HG03460 (cell line): ENCODE data around the gene ANKS1A.

Experiments
- ATAC-seq: cut with Tn5 transposase; IDR thresholded peaks from one replicate; pipeline ENCODE4 v1.9.1; 2021; ENCODE audit not compliant: unreplicated experiment

The ANKS1A gene

DNA sequence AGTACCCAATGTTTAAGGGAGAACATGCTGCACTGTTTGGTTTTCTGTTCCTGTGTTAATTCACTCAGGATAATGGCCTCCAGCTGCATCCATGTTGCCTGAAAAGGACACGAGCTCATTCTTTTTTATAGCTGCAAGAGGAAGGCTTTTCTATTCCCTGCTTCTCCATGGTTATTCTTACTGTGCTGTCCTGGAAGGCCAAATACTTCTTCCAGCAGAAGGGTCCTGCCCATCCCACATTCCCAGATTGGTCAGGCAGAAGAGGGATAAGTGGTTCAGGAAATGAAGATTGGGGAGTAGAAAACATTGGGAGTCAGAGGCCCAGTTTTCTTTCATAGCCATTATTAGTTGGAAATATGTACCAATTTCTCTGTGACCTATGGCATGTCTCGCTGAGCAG is 129.7 kb downstream of the ANKS1A start:
- no peak for ATAC-seq

DNA sequence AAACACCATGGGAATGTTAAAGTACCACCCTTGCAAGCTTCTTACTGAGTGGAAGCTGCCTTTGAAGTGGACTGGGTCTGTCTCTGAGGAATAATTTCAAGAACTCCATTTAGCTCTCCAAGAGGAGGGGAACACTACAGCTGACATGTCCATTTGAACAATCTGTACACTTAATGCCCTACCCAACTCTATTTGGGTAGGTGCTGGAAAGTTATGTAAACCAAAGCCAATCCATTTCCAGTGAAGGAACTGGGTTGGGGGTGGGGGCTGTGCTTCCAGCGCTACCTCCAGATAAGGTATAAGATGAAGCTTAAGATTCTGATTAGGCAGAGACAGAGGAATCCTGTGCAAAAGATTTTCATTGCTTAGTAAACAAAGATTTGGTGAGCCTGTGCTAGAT is 130.1 kb downstream of the ANKS1A start:
- no peak for ATAC-seq

DNA sequence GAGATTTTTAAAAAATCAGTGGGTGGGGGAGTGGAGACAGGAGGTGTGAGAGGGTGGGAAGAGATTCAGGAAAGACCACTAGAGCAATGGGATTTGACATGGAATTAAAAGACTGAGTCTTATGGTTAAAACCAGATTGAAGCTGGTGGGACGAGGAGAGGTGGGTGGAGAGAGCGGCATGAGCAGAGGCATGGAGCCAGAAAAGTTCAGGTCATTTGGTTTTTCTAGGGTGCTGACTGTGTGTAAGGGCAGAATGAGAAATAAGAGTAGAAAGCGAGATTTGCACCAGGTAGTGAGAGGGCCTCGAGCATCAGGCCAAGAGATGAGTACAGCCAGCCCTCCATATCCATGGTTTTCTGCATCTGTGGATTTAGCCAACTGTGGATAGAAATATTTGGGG is 130.8 kb downstream of the ANKS1A start:
- no peak for ATAC-seq

DNA sequence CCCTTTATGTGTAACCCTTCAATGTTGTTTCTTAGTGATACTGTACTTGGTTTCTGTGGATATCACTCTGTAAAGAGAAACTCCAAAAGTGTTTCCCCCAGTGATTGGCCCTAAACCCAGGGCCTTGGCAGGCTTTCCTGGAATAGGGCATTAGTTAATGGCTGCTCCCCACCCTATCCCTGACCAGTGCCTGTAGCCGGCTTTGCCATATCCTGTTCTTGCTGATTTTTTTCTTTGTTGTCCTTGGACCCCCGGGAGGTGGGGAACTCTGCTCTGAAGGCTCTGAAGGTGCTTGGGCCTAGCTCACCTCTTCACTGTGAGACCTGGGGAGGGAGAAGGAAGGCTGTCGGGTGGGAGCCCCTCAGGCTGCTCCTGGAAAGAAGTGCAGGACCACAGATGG is 131.9 kb downstream of the ANKS1A start:
- no peak for ATAC-seq

DNA sequence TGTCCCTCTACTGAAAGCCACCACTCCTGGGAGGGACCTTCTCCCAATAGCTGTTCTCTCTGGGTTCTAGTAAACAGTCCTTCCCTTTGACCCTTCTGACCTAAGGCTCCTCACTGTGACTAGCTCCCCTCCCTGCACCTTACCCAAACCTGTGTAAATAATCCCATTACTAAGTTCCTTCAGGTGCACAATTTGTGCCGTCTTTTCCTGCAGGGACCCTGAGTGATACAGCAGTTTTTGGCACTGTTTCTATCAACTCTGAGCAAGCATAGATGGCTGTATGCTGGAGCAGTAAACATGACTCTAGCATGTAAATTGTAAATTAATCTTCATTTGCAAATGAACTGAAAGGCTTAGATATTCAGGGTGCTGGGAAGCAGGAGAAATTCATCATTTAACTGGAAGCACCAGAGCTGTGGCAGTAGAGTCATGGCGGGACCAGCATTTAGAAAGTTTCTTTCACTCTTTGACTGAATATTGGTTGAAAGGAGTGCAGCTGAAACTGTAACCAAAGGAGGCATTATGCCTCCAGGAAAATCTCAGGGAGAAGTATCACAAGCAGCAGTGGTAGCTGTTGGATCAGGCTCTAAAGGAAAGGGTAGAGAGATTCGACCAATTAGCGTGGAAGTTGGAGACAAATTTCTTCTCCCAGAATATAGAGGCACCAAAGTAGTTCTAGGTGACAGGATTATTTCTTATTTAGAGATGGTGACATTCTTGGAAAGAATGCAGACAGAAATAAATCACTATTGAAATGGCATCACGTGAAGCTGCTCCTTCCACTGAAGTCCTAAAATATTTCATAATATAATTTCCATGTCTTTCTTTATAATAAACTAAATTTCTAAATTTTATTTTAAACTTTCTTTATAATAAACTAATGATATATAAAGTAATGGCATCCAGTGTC is 134.3 kb downstream of the ANKS1A start:
- no peak for ATAC-seq

DNA sequence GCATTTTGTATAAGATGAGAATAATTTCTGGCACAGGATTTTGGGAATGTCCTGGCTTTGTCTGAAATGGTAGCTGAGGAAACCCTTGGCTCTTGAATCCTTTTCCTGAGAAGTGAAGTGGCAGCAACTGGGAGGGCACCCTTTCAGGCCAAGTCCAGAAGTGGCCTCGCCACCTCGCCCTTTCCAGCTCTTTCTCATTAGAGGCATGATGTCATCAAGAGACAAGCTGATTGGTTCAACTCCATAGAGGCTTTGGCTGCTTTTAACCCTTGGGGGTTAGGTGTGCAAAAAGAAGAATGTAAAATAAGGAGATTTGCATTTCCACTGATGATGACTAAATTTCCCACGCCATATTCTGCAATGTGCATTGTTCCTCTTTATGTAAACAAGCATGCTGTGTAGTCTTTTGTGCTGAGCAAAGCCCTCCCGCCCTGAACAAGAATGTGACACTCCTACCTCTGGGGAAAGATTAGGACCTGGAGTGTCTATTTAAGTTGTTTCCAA is 135.5 kb downstream of the ANKS1A start:
- ATAC-seq: no peak

DNA sequence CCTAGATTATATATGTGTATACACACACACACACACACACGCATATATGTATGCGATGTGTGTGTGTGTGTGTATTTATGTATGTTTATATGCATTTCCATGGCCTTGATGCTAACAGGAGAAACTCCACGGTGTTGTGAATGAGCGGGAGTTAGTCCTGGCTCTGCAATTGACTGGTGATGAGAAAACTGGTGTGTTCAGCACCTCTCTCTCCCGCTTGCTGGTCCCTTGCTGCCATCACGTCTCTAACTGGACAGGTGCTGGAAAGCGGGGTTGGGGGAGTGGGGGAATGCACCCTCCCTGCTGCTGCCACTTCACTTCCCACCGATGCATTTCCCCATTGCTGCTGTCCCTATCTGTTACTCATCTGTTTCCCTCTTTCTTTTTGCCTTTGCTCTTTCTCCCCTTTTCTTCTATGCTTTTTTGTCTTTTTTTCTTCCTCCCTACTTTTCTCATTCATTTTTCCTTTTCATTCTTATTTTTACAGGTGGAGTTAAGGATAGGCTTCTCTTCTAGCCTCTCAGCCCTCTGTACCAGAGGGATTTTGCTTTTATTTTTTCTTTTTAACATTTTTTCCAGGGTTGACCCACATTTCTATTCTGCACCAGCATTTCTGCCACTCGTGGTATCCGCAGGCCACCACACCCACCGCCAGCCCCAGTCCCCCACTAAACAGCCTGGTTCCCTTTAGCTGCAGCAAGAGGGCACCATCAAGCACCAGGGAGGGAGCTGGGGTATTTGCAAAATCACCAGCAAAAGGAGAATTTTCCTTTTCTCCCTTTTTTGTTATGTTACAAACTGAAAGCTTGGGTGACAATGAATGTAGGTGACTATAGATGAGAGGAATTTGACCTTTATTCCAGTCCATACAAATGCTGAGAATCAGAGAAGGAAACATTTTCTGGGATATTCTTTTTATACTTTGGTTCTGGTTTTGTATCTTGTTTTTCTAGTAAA is 136.5 kb downstream of the ANKS1A start:
- no peak for ATAC-seq

DNA sequence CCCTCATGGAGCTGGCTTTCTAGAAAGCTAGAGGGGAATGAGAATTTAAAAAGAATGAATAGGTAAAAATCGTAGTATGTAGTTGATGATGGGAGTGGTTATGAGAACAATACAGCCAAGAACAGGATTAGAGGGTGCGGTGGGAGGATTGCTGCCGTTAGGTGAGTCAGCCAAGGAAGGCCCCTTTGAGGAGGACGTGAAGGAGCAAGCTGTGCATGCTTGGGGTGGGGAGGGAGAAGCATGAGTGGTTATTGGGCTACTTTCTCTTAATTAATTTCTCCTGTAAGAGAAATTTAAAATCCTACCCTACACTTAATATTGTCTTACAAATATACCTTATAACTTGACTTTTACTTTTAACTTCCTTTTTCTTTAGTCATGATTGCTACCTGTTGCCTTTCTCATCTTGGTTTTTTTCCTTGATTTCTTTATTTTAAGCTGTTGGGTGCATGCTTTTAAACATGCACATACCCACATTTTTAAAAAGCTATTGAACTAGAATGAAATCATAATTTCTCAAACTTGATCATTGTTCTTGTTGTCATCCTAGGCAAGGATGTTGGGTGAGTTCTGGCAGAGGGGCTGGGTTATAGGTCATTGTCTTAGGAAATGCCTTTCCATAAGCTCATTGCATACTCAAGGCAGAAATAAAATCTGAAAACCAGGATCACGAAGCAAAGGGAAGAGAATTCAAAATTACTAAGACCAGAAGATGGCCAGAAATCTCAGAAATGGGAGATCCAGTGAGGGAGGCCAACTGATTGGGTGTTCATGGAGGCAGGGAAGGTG is 137.6 kb downstream of the ANKS1A start:
- no peak for ATAC-seq

DNA sequence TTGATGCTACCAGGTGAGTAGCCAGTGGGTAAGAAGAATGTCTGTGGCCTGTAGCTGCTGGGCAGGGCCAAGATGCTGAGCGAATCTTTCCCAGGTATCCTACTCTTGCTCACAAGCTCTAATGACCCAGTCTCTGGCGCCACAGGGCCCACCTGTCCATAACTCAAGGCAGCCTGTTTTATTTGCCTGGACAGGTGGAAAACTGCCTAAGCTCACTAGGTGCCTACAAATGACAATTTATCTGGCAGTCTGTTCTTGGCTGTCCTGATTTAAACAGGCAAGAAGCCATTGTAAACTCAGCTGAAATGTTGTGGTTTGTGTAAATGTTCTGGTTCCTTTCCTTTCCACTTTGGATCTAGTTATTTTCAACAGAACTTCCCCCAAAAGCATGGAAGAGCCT is 138.8 kb downstream of the ANKS1A start:
- ATAC-seq: no peak

DNA sequence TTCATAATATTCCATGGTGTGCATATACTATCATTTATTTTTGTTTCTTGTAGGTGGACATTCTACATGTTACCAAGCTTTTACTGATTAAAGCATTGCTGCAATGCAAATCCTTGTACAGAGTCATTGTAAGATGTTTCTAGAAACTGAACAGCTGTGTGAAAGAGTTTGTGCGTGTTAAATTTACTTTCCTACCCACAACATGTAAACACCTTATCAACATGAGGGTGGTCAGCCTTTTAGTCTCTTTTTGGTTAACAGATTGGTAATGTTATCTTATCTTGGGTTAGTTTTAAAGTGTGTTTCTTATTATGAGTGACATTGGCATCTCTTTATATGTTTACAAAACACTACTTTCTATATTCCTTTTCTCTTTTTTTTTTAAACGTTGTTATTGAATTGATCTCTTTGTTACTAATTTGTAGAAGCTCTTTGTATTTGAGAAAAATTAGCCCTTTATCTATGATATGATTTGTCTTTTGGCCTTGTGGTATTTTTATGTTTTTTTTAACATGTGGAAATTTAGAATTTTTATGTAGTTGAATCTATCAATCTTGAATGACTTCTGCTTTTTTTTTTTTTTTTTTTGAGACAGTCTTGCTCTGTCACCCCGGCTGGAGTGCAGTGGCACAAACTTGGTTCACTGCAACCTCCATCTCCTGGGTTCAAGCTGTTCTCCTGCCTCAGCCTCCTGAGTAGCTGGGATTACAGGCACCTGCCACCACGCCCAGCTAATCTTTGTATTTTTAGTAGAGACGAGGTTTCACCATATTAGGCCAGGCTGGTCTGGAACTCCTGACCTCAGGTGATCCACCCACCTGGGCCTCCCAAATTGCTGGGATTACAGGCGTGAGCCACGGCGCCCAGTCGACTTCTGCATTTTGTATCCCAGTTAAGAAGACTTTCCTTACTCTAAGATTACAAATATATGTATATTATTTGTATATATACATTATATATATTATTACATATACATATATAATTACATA is 140.0 kb downstream of the ANKS1A start:
- ATAC-seq: no peak

DNA sequence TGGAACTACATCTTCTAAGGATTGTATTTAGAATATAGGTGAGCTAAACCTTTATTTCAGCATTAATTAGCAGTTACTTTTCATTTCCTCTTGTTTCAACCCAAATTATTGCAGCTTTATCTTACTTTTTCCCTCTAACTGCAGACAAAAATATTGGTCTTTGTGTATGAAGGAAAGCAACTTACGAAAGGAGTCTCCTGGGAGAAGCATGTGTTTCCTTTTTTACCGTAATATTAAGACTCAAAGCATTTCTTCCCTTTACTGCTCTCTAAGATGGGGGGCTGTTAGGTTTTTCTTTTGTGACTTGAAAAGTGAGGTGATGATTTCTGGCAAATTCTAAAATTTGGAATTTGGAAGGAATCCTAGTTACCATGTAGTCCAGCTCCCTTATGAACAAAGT is 141.0 kb downstream of the ANKS1A start:
- no peak for ATAC-seq

DNA sequence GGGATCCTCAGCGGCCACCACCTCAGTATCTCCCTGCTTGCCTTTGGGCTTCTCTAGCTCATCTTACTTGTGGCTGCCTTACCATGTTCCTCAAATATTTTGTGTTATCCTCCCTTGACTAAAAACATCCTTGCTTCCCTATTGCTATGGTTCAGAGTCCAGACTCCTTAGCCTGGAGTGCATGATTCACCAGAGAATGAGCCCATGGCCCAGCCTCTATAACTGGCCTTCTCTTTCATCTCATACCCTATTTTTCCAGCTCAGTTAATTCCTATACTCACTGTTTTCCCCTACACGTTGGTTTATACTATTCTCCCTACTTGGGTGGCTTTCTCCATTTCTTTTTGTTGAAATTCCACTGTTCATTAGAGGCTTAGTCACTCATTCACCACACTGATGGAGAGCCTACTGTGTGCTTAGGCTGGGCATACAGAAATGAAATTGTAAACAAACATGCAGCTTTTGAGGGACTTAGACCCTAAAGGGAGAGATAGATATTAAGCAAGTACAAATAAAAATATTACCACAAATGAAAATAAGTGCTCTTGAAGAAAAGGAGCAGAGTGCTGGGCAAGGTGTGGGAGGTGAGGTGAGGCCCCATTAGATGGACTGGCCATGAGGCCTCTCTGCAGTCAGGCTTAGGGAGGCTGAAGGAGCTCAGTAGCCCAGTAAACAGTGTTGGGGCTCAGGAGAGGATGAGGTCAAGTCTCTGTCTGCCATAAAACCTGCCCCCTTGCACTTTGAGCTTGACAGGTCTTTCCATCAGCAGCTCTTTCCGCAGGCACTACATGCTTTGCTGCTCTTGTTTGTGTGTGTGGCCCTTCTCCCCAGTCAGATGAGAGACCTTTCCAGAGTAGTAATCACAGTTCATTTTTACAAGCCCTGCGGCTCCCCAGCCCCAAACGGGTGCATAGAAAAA is 142.8 kb downstream of the ANKS1A start:
- no peak for ATAC-seq

DNA sequence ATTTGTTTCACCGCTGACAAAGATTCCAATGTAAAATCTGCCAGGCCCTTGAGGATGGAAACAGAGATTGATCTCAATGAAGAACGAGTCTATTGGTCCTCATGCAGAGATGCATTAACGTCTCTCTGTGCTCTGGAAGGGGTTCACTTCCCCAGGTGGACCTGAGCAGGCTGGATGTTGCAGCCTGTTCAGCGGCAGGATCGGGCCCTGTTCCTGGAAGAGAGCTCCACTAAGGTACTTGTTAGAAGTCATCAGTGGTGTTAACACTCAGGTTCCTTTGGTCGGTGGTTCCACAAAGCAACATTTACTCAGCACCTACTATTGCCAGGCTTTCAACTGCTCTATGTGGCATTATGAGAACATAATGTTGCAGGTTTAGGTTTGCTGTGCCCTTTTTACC is 144.6 kb downstream of the ANKS1A start:
- no peak for ATAC-seq

DNA sequence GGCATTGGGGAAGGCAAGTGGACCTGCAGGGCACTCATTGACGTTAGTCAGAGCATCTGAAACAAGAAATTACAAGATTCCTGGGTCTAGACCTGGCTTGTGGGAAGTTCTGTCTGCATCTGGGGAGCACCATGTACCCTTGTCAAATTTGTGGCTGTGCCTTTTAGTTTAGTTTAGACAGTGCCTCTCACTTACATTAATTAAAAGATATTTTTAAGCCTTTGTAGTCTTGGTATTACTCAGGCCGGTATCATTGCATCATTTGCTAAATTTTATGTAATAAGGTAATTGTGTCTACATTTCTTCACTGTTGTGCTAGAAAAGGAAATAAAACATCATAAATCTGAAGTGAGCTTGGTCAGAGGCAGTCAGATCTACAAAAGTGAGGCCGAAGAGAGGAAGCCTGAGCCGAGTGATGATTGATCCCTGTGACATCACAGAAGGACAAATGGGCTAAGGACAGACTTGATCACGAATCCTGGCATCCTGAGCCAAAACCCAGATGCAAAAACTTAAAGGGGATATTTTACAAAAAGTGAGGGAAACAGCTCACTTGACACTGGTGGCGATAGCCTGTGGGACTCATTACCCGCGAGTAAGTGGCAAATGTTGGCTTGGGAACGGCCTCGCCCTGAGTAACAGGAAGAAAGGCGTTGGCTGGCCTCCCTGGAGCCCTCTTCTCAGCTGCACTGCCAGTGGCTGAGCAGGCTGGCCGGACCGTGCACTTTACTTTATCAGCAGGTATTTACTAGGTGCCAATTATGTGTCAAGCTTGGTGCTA is 145.5 kb downstream of the ANKS1A start:
- no peak for ATAC-seq

DNA sequence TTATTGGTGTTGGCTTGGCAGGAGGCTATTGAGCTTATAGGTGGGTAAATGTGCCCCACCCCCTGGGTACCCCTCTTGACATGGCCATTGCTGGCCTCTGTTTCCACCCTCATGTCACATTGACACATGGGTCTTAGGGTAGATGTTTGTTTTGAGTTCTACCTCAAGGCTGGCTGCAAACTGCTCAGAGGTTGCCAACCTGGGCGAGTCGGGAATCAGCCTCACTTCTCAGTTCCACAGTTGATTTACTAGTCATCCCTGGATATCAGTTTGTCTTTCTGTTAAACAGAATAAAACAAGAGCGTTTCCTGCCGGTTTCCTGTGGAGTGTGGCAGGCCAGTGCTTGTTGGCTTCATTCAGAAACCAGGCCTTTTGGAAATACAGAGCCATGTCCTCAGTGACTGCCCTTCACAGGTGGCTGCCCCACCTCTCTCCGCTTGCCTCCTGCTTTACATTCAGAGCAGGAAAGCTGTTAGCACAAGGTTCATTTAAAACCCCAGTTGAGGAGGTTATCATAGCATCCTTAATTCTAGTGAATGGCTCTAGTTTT is 146.5 kb downstream of the ANKS1A start:
- no peak for ATAC-seq

DNA sequence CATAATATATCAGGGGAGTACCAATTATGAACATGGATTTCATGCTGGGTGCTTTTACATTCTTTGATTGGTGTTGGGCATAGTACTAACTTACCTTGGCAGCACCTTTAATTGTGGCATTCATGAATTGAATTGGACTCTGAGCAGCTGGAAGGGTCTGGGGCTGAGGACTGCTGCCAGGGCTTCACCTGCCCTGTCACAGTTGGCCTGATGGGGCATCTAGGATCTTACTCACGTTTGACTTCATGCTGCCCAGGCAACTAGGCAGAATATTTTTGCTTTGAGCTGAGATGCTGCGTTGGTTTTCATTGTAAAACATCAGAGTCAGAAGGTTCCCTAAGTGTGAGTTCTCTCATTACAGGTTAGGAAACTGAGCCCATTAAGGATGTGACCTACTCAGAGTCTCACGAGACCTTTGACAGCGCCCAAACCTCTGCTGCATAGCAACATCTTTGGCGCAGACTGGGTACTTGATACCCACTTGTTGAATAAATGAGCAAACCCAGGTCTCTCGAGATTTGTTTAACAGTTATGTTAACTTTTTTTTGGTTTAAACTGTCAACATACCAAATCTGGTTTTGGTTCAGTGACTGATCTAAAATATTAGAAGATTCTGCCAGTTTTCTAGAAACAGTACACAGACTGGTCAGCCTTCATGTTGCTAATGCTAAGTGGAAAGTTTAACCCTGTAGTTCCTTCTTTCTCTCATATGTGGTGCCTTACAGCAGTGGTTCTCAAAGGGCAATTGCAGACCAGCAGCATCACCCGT is 147.2 kb downstream of the ANKS1A start:
- no peak for ATAC-seq
